Measurements from ENCODE around the gene HSPA12B.

DNA sequence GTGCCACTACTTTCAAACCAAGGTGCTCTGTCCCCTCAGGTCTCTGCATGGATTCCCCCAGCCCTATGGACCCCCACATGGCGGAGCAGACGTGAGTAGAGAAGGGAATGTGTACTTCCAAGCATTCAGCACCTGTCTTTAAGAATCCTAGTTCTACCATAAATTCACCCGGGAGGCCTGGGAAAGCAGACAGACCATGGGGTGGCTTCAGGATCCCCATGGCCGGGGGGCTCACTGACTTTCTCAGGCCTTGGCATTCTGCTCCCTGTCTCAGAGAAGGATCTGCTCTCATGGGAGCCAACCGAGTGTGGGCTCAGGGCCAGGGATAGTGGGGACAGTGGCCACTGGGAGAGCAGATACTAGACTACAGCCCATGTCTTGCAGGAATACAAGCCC is 65.9 kb downstream of the HSPA12B start:
- TF ChIP-seq EZH2 (IDR thresholded peaks at IDR 0.05) (no peak), POLR2AphosphoS5 (IDR thresholded peaks at IDR 0.05; ENCODE audit: borderline replicate concordance, low read depth, low read length) (no peak)
